Prostate gland (tissue), 2 donors: Measurements from ENCODE around the gene KCNG2.

ENCODE experiments used
- POLR2AphosphoS5 ChIP-seq: sonication (generic); formaldehyde crosslinking; IDR thresholded peaks from one replicate; pipeline ENCODE4 v1.6.1; 2017; ENCODE audit warnings: antibody characterized with exemption
- TF ChIP-seq, protein P1 (sequence below), 4 experiments: fragments of 200-600 bp in 2 of 4; fragments of 450-650 bp in 2 of 4; sonication (generic) in 2 of 4; IDR thresholded peaks; 1 replicate in 3 of 4; 2 replicates in 1 of 4; pipeline ENCODE4 v1.5.1; 2016 to 2019; ENCODE audit warnings: antibody characterized with exemption in 4 of 4, mild to moderate bottlenecking in 2 of 4, moderate library complexity in 2 of 4

- TF ChIP-seq, protein P1, sequence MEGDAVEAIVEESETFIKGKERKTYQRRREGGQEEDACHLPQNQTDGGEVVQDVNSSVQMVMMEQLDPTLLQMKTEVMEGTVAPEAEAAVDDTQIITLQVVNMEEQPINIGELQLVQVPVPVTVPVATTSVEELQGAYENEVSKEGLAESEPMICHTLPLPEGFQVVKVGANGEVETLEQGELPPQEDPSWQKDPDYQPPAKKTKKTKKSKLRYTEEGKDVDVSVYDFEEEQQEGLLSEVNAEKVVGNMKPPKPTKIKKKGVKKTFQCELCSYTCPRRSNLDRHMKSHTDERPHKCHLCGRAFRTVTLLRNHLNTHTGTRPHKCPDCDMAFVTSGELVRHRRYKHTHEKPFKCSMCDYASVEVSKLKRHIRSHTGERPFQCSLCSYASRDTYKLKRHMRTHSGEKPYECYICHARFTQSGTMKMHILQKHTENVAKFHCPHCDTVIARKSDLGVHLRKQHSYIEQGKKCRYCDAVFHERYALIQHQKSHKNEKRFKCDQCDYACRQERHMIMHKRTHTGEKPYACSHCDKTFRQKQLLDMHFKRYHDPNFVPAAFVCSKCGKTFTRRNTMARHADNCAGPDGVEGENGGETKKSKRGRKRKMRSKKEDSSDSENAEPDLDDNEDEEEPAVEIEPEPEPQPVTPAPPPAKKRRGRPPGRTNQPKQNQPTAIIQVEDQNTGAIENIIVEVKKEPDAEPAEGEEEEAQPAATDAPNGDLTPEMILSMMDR (IDR thresholded peaks at IDR 0.05) = no peak
- TF ChIP-seq POLR2AphosphoS5 = no peak
Measured at GRCh38 chr18:79883461-79884293, 85.9 kb downstream of the KCNG2 start.
